HG03558 (cell line): ENCODE results near the gene HSP90B1.

Experiments
- ATAC-seq: cut with Tn5 transposase; IDR thresholded peaks from one replicate; pipeline ENCODE4 v1.9.1; 2021; ENCODE audit warnings: moderate number of reproducible peaks; ENCODE audit not compliant: unreplicated experiment; ENCODE audit errors: extremely low read depth

Gene HSP90B1

GRCh38 chr12:103929046-103929783 is 995 bp upstream of the HSP90B1 start:
- no peak for ATAC-seq

- ATAC-seq = no peak
Observed at GRCh38 chr12:103929784-103930033, 501 bp upstream of the HSP90B1 start.

- no peak for ATAC-seq
Observed at GRCh38 chr12:103930787-103931735, 851 bp downstream of the HSP90B1 start.

GRCh38 chr12:103933237-103933636 is 3.0 kb downstream of the HSP90B1 start:
- ATAC-seq = no peak

- ATAC-seq = no peak
Observed at GRCh38 chr12:103936679-103937078, 6.5 kb downstream of the HSP90B1 start.

- ATAC-seq = no peak
Observed at GRCh38 chr12:103944964-103945363, 14.8 kb downstream of the HSP90B1 start.

- no peak for ATAC-seq
Observed at GRCh38 chr12:103947871-103948555, 17.8 kb downstream of the HSP90B1 start.

GRCh38 chr12:103948746-103949406 is 18.7 kb downstream of the HSP90B1 start:
- ATAC-seq = no peak

- no peak for ATAC-seq
Observed at GRCh38 chr12:103952497-103952896, 22.3 kb downstream of the HSP90B1 start.

GRCh38 chr12:103955811-103956508 is 25.8 kb downstream of the HSP90B1 start:
- ATAC-seq = no peak

GRCh38 chr12:103956509-103957027 is 26.4 kb downstream of the HSP90B1 start:
- ATAC-seq = no peak

GRCh38 chr12:103957865-103958388 is 27.7 kb downstream of the HSP90B1 start:
- no peak for ATAC-seq

- no peak for ATAC-seq
Observed at GRCh38 chr12:103958621-103959020, 28.4 kb downstream of the HSP90B1 start.

- ATAC-seq = no peak
Observed at GRCh38 chr12:103960616-103961227, 30.5 kb downstream of the HSP90B1 start.

GRCh38 chr12:103962493-103962892 is 32.3 kb downstream of the HSP90B1 start:
- ATAC-seq = no peak

GRCh38 chr12:103964805-103965204 is 34.6 kb downstream of the HSP90B1 start:
- ATAC-seq = no peak

GRCh38 chr12:103965255-103965589 is 35.0 kb downstream of the HSP90B1 start:
- no peak for ATAC-seq

- ATAC-seq = peak; percentile 66
Observed at GRCh38 chr12:103965590-103966504, 35.6 kb downstream of the HSP90B1 start, which contains the start of gene TDG. Gene TDG, plus strand, starts transcription at chr12:103965872. Its CDS starts 166 bp downstream, at chr12:103966038.
